Measurements from ENCODE around the gene GABRG3. TPM values are rescaled to one million over a fixed set of nuclear protein-coding genes. Genes with fewer than 3 reads are reported as not detected.

GABRG3 gene
- total RNA-seq, 1 experiment from 2014 or later: 3.4 TPM

DNA sequence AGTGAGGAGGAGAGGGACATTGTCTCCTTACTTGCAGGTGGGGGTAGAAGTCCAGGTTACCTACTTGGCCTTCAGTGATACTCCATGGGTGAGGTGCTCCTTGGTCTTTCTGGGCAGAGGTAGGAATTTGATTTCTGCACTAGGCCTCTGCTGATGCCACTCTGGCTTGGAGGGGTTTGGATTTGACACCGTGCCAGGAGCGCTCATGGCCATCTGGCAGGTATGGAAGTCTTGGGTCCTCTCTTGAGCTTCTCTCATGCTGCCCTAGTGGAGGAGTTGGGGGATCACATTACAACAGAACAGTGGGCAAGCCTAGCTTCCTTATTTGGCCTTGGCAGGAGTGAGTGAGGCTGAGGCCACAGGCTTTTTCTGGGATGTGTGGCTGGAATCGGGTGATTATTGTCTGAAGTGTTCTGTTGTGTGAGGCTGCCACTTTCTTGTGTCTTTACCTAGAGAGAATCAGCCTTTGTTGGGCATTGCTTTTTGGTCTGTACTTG lies 525.0 kb downstream of the GABRG3 start:
- DNase-seq (ENCODE audit: low spot score): no peak
- in situ Hi-C loops (cut with HindIII; ENCODE audit: low sequenced_read_pairs): no loop called here

DNA sequence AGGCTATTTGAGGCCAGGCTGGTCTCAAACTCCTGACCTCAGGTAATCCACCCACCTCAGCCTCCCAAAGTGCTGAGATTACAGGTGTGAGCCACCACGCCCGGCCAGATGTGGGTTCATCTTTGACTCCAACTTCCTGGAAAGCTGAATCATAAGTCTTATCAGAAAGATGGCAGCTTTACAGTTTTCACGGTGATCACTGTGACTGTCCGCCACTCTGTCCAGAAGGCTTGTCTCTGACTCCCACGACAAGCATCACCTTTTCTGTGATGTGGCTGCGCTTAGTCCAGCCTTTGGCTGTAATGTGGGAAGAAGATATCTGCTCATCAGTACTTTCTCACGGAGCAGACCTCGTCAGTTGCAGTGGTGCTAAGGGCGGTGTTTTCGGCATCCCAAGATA lies 527.7 kb downstream of the GABRG3 start:
- in situ Hi-C loops (cut with HindIII; ENCODE audit: low sequenced_read_pairs): no loop called here
- DNase-seq (ENCODE audit: low spot score): no peak

DNA sequence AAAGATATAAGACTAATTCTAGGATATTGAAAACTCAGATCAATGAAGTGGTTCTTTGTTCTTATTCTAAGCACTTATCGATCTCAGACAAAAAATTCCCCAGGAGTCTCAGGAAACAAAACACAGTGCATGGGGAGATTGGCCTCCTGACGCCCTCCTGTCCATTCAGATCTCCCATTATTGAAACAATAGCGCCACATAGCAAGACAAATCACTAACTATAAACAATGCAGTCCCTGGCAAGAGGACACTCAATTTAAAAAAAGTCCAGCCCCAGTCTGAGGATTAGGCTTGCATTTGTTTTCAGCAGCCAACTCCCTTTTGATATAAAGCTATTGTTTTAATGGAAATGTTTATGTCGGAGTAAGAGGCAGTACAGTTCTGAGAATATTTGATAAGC lies 528.2 kb downstream of the GABRG3 start:
- no peak for DNase-seq (ENCODE audit: low spot score)
- in situ Hi-C loops (cut with HindIII; ENCODE audit: low sequenced_read_pairs): no loop called here

DNA sequence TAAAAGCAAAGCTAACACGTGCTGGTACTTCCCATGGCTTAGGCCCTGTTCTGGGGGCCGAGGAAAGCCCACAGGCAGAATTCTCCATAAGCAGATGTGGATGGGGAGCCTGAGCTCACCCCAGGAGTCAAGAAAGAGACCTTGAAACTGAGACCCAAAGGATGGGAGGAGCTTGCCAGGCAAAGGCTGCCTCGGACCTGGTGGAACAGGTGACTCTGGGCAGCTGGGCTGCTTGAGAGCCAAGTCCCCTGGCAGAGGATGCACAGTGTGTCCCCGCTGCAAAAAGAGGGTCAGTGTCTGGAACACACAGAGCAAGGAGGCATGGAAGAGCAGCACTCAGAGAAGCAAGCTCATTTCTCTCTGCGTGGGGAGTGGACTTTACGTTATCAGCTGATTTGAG lies 528.7 kb downstream of the GABRG3 start:
- in situ Hi-C loops (cut with HindIII; ENCODE audit: low sequenced_read_pairs): no loop called here
- DNase-seq (ENCODE audit: low spot score): peak; percentile 5

DNA sequence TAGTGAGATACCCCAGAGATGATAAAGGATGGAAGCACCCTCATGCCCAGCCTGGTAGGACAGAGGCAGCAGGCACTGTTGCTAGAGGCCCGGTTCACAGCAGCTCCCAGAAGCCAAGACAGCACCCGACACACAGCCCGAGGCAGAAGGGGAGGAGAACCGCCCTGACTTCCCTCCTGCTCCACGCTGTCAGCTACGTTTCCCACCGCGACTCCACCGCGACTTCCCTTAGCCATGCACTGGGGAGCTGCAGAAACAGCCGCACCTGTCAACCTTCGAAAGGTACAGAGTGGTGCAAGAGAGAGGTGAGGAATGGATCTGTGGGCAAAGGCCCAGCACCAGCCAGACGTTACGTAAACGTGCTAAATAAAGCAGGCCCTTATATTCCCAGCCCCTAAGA lies 529.2 kb downstream of the GABRG3 start:
- in situ Hi-C loops (cut with HindIII; ENCODE audit: low sequenced_read_pairs): no loop called here
- no peak for DNase-seq (ENCODE audit: low spot score)

DNA sequence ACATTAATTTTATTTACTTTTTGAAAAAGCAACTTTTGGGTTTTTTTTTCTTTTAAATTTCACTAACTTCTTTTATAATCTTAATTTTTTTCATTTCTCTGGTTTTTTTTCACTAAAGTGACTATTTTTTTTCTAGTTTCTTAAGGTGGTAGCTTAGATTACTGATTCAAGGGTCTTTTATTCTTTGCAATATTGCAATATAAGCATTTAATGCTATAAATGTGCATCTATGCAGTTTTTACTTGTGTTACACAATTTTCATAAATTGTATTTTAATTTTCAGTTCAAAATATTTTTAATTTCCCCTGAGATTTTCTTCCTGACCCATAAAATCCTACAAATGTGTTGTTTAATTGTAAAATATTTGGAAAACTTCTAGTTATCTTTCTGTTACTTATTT lies 535.8 kb downstream of the GABRG3 start:
- in situ Hi-C loops (cut with HindIII; ENCODE audit: low sequenced_read_pairs): no loop called here
- no peak for DNase-seq (ENCODE audit: low spot score)

DNA sequence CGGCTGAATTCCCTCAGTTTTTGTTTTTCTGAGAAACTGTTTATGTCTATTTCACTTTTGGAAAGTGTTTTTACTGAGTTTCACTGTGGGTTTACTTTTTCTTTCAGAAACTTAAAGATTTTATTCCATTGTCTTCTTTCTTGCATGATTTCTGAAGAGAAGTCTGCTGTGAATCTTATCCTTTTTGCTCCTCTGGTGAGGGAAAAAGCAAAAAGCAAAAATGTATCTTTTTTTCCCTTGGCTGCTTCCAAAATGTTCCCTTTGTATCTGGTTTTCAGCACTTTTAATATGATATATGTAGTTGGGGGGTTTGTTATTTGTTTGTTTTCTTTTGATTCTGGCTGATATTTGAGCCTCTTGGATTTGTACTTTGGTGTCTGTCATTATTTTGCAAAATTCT lies 538.0 kb downstream of the GABRG3 start:
- DNase-seq (ENCODE audit: low spot score): no peak
- in situ Hi-C loops (cut with HindIII; ENCODE audit: low sequenced_read_pairs): no loop called here

DNA sequence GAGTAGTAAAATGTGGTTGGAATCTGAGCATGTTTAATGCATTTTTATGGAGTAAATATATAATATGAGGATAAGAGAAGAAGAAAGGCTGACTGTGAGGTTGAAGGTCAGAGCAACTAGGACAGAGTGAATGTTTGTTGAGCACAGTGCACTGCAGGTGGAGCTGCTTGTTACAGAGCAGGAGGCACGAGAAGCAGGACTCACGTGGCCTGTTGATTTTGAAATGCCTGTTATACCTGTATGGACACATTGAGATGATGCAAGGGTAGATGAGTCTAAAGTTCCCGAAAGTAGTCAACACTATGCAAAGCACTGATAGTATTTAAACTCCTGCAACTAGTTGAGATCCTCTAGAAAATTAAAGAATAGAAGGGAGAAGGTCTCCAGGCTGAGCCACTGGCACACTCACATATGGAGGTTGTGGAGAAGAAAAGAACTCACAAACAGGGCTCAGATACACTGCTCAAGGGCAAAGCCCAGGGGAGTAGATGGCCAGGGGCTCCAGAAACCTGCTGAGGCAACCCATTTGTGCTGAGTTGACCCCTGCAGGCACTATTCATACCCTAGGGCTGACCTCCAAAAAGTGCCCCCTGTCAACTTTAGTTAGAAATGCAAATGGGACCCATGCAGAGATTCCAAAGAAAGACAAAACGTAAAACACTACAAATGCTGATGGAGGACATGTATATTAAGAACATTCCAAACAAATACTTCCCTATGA lies 541.5 kb downstream of the GABRG3 start:
- in situ Hi-C loops (cut with HindIII; ENCODE audit: low sequenced_read_pairs): no loop called here
- DNase-seq (ENCODE audit: low spot score): no peak

DNA sequence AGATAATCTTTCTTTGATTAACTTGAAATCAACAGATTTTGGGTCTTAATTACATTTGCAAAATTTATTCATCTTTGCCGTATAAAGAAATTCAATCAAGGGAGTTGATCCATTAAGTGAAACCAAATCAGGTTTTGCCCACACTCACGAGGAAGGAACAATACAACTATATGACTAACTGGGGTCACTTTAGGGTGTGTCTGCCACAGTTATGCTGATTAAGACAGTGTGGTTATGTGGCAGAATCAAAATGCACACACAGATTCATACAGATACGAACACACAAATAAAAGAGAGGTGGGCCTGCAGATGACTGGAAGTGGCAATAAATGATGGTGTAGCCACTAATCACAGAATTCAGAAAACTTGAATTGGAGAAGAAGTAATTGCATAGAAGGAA lies 543.5 kb downstream of the GABRG3 start:
- no peak for DNase-seq (ENCODE audit: low spot score)
- in situ Hi-C loops (cut with HindIII; ENCODE audit: low sequenced_read_pairs): no loop called here

DNA sequence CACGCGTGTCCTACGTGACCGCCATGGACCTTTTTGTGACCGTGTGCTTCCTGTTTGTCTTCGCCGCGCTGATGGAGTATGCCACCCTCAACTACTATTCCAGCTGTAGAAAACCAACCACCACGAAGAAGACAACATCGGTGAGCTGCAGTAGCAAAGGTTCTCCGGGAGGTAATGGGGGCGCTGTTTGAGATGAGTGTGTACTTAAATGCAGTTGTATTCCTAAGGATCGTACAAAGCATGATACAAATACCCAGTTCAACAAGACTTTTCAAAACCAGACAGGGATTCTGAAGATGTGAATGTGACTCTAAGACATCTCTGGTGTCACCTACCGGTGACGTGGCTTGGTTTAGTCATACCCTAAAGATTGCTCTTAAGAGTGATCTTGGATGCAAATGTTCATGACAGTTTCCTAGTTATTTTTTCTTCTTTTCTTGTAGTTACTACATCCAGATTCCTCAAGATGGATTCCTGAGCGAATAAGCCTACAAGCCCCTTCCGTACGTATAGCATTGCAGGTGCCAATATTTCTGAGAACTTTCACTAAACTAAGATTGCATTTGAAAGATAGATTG lies 556.6 kb downstream of the GABRG3 start:
- in situ Hi-C loops (cut with HindIII; ENCODE audit: low sequenced_read_pairs): no loop called here
- DNase-seq (ENCODE audit: low spot score): no peak

DNA sequence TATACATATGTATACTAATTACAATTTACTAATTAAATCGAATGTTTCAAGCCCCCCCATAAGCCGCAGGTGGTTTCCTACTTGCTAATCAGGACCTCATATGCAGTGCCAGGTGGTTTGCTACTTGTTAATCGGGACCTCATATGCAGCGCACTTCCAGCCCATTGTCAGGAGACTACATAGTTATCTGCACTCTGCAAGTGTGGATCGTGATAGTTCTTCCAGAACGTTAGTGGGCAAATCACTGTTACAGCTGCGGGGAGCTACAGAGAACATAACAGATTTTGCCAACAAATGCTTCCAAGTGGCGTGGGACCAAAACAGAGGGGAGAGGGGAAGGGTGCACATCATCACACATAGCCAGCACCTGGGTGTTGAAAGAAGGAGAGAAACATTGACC lies 558.4 kb downstream of the GABRG3 start:
- DNase-seq (ENCODE audit: low spot score): no peak
- in situ Hi-C loops (cut with HindIII; ENCODE audit: low sequenced_read_pairs): no loop called here

DNA sequence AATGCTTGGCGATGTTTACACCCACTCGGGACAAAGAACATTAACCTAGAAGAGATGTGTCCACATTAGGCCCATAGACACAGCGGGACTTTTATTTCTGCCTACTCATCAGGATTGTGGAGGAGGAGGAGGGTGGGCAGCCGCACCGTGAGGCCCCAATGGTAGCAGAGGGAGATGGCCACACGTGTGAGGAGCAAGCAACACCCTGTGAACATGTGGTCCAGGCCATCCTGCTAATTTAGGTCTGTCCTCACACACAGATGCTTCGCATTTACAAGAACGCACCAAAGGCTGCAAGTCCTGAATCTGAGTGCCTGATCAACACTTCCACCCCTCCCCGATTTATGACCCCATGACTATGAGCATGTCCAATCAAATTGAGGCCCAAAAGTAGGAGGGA lies 560.0 kb downstream of the GABRG3 start:
- in situ Hi-C loops (cut with HindIII; ENCODE audit: low sequenced_read_pairs): no loop called here
- no peak for DNase-seq (ENCODE audit: low spot score)

DNA sequence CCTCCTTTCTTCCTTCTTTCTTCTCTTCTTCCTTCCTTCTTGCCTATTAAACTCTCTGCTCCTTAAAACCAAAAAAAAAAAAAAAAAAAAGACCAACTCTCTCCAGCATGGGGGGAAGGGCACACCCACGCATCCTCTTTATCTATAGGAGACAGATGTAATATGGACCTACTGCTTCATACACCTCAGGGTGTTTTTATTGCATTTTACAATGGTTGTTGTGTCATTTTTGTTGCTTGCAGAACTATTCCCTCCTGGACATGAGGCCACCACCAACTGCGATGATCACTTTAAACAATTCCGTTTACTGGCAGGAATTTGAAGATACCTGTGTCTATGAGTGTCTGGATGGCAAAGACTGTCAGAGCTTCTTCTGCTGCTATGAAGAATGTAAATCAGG lies 561.4 kb downstream of the GABRG3 start:
- no peak for DNase-seq (ENCODE audit: low spot score)
- in situ Hi-C loops (cut with HindIII; ENCODE audit: low sequenced_read_pairs): no loop called here

DNA sequence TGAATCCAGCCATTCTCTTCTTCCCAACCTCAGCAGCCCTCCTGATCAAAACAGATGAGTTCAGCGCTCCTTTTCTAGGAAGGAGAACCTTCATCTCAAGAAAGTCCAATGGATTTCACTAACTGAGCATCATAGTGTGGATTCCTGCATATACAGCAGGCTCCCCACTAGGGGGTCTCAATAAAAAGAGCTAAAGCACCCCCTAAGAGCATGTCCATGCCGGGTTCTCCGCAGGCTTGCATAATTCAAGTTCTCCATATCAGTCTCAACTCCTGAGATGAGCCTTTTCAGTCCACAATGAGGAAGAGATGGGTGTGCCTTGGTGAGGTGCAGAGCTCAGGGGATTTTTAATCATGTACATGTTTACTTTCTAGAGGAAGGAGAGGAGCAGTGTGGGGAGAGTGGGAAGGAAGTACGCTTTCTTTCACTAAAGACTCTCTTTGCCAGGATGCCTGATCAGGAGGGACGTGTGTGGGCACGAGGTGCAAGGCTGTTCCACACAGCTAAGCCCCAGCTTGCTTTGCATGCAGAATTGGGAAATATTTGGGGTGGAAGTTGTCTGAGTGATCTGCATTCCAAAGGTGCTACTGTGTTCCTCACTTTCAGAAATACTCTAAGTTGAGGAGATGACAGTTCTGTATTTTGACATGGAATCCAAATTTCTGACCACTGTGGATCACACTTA lies 564.6 kb downstream of the GABRG3 start:
- in situ Hi-C loops (cut with HindIII; ENCODE audit: low sequenced_read_pairs): no loop called here
- DNase-seq (ENCODE audit: low spot score): no peak

DNA sequence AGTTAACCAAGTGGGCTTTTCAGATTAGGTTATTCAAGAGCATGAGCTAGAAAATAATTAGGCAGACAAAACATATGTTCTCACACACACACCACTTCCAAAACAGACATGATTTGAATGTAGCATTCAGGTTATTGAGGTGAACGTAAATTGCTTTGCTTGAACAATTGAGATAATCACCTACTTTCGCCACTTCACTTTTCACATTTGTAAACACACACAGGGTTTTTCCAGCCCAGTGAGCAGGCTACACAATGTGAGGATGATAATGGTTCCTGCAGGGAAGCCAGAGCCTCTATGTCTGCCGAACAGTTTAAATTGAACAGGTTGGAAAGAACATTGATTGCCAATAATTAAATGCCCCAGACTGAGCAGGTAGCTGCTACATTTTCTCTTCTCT lies 567.3 kb downstream of the GABRG3 start:
- DNase-seq (ENCODE audit: low spot score): no peak
- in situ Hi-C loops (cut with HindIII; ENCODE audit: low sequenced_read_pairs): no loop called here

DNA sequence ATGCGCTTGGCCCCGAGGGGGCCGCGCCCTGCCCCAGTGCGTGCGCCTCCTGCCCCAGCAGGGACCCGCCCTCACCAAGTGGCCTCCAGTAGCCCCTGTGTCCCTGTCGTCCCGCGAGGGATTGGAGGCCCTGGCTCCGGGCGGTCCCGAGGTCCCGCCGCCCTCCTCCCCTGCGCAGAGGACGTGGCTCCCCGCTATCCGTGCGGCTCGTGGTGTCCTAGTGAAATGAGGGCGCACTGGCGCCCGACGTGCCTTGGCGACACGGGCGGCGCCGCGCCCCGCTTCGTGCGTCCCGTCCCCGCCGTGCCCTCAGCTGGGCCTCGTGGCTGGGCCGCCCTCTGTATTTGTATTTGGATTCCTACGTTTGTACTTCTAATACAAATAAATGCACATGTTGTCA lies 570.6 kb downstream of the GABRG3 start:
- in situ Hi-C loops (cut with HindIII; ENCODE audit: low sequenced_read_pairs): no loop called here
- no peak for DNase-seq (ENCODE audit: low spot score)

DNA sequence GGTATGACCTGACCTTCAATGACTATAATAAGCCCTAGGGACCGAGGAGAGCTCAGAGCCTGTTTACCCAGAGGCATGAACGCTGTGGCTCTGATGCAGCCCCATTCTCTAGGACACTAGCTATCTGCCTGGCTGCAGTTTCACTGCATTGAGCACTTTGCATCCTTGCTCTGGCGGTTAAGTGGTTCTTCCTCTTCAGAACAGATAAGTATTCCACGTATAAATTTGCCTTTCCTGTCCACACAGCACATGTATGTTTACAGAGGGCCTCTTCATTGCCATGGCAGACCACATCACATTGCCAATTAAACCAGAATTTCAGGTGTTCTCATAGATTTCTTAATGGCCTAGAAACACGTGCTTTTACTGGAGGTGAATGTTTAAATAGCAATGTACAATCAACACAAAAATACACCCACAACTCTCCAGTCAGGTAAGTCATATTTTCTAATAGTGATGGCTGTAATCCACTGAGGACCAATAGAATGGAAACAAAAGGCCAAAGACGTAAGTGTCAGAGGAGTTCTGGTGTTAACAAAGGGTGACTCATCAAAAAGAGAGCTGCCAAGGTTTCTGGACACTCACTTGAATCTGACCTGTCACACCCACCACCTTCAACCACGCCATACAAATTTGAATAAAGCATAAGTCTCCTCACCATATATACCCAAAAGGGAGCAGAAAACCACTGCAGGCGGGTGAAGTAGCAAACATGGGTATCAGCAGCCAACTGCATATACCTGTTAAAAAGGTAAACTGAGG lies 574.7 kb downstream of the GABRG3 start:
- no peak for DNase-seq (ENCODE audit: low spot score)
- in situ Hi-C loops (cut with HindIII; ENCODE audit: low sequenced_read_pairs): no loop called here

DNA sequence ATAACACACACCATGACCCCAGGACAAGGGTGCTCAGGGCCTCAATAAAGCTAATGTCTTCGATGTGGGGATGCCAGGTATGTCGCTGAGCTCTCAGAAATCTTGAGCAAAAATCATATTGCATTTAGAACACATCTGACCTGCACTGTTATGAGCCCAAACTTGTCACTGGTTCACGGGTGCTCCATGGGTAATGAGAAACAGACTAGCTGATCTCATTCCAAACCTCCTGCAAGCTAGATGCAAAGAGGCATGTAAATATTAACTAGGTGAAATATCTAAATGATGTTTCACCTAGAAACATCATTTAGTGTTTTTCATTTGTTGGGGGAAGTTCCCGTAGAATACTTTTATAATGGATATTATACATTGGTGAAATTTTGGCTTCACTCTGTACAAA lies 578.8 kb downstream of the GABRG3 start:
- no peak for DNase-seq (ENCODE audit: low spot score)
- in situ Hi-C loops (cut with HindIII; ENCODE audit: low sequenced_read_pairs): no loop called here

DNA sequence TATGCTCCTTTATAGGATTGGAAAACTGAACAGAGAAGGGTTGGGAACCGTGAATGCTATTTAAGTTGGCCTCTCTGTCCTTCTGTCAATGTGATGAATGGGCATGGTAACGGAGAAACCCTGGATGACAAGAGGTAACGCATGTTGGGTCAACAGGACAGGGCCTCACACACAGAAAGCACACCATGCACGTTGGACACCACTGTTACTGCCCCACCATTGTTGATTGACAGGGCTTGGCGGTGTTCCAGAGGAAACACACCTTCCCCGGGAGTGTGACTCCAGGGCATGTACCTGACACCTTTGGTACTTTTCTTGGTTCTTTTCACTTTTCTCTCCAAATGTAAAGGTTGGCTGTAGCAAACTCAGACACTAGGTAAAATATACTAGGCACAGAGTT lies 579.7 kb downstream of the GABRG3 start:
- in situ Hi-C loops (cut with HindIII; ENCODE audit: low sequenced_read_pairs): no loop called here
- no peak for DNase-seq (ENCODE audit: low spot score)

DNA sequence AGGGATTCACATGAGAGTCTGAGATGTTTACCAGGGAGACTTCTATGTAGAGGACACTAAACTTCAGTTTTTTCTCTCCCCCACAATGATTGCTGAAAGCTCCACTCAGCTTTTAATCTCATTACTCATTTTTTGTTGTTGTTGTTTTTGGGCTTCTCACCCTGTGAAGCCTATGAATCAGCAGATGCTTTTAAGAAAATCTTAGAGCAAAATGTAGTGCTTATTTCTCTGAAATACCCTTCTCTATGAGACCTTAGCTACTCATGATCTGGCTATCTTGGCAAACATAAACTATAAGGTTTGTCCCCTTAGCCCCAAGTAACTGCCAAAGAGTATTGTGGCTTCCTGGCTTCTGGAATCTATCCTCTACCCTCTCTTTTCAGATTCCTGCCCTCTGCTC lies 590.8 kb downstream of the GABRG3 start:
- in situ Hi-C loops (cut with HindIII; ENCODE audit: low sequenced_read_pairs): no loop called here
- DNase-seq (ENCODE audit: low spot score): no peak
